HG03060 (cell line): Measurements from ENCODE around the gene ZNF557.
A peak's percentile ranks its signal among the peaks of the same experiment; 100 is the strongest.

ENCODE experiments used
- ATAC-seq: cut with Tn5 transposase; IDR thresholded peaks from one replicate; pipeline ENCODE4 v1.9.1; 2021; ENCODE audit warnings: low read depth, moderate number of reproducible peaks; ENCODE audit not compliant: unreplicated experiment

ZNF557 gene

GRCh38 chr19:7072541-7072940, 3.0 kb downstream of the ZNF557 start:
- no peak for ATAC-seq

- no peak for ATAC-seq
These were observed 5.3 kb downstream of the ZNF557 start for GRCh38 chr19:7074705-7075282.

- no peak for ATAC-seq
These were observed 6.6 kb downstream of the ZNF557 start for GRCh38 chr19:7076151-7076550.

- ATAC-seq: no peak
These were observed 8.5 kb downstream of the ZNF557 start for GRCh38 chr19:7078008-7078407.

DNA sequence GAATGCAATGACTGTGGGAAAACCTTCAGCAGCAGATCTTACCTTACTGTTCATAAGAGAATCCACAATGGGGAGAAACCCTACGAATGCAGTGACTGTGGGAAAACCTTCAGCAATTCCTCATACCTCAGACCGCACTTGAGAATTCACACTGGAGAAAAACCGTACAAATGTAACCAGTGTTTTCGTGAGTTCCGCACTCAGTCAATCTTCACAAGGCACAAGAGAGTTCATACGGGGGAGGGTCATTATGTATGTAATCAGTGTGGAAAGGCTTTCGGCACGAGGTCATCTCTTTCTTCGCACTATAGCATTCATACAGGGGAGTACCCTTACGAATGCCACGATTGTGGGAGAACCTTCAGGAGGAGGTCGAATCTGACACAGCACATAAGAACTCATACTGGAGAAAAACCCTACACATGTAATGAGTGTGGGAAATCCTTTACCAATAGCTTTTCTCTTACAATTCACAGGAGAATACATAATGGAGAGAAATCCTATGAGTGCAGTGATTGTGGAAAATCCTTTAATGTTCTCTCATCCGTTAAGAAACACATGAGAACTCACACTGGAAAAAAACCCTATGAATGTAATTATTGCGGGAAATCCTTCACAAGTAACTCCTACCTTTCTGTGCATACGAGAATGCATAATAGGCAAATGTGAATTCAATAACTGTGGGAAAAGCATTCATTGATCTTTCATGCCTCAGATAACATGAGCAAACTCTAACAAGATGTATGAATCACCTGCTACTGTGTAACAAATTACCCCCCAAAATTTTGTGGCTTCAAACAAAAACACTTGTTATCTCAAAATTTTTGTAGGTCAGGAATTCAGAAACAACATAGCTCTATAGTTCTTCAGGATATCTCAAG, 13.8 kb downstream of the ZNF557 start:
- ATAC-seq: no peak

DNA sequence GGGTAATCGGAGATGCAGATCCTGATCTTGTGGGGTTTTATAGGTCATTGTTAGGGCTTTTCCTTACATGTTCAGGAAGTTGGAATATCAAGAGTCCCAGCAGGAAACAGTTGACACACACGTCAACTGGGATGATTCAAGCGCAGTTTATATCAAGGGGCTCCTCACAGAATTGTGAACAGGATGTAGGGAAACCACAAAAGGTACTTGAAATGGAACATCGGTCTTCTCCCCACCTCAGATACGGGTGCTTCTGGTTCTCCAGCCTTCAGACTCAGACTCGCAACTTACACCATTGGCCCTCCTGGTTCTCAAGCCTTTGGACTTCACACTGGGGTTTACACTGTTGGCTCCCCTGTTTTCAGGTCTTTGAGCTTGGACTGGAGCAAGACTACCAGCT, 19.5 kb downstream of the ZNF557 start:
- no peak for ATAC-seq

DNA sequence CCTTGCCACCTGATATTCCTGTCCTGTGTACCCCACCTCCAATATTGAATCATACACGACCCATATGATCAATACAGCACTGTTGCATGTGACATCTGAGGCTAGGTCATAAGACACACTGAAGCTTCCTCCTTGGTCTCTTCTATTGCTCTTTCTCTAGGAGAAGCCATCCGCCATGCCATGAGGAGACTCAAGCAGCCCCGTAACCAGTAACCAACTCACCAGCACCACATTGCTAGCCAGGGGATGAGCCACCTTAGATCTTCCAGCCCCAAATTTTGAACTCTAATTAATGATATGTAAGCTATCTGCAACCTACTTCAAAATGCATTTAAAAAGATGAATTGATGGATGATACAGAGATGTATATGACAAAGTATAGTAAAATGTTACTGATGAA, 28.6 kb downstream of the ZNF557 start:
- ATAC-seq: no peak

- ATAC-seq: peak; percentile 69
These were observed 29.4 kb downstream of the ZNF557 start for GRCh38 chr19:7098701-7099596.

DNA sequence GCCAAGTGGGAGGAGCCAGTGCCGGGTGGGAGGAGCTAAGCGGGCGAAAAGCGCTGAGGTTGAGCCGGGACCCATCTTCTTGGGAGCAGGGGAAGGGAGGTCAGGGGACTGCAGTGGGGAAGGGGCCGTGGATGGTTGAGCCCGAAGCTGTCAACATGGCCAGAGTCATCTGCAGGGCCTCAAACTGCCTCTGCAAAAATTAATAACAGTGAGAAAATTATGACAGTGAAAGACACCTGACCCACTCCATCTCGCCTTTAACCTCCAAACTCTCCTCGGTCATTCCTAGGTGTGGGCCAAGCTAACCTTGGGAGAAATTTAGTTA, 30.1 kb downstream of the ZNF557 start:
- ATAC-seq: no peak

DNA sequence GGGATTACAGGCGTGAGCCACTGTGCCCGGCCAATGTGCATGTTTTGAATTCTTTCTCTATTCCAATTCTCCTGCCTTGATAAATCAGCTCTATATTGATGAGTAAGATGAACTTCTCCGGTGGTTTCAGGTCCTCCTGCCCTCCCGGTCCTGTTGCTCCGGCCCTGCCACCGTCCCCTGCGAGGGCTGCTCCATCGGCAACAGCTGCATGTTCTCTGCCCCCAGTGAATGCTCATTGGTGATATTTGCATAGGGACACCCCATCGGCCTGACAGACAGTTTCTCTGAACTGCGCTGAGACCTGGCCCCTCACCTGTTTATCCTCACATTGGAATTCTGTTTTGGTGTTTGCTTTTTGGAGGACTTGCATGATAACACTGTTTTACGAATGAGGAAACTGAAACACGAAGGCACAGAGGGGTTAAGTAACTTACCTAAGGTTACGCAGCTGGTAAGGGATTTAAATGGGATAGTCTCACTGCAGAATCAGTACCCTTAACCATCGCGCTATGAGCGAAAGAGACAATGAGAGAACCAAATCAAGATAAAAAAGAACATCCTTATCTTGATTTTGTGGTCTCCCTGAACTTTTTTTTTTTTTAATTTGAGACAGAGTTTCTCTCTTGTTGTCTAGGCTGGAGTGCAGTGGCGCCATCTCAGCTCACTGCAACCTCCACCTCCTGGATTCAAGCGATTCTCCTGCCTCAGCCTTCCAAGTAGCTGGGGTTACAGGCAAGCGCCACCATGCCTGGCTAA, 32.2 kb downstream of the ZNF557 start:
- no peak for ATAC-seq

DNA sequence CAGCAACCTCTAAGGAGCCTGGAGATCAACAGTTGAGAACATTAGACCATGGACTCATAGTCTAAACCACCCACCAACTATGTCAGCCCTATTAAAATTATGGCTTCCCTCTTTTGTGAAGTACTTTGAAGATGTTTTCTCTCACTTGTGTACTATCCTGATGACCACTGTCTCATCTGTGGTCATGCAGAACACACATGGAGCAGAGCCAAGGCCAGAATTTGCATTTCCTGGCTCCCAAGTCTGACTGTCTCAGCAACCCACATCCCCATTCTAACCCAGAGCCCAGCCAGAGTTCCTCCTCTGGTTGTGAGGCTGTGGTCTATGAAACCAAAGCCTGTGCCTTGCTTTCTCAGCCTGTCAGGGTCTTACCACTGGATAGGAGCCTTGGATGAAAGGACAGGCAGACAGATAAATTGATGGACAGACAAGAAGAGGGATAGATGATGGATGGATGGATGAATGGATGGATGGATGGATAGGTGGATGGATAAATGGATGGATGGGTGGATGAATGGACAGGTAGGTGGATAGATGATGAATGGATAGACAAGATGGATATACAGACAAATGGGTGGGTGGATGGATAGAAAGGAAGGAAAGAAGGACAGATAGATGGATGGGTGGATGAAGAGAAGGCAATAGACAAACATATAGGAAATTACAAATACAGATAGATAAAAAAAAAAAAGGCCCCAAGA, 35.4 kb downstream of the ZNF557 start:
- ATAC-seq: no peak

GRCh38 chr19:7106711-7107657, 37.5 kb downstream of the ZNF557 start:
- ATAC-seq: no peak

GRCh38 chr19:7109678-7110289, 40.3 kb downstream of the ZNF557 start:
- ATAC-seq: no peak

GRCh38 chr19:7112675-7113074, 43.2 kb downstream of the ZNF557 start:
- no peak for ATAC-seq

GRCh38 chr19:7113233-7113632, 43.7 kb downstream of the ZNF557 start:
- no peak for ATAC-seq

- no peak for ATAC-seq
These were observed 46.2 kb downstream of the ZNF557 start for GRCh38 chr19:7115721-7116120.

DNA sequence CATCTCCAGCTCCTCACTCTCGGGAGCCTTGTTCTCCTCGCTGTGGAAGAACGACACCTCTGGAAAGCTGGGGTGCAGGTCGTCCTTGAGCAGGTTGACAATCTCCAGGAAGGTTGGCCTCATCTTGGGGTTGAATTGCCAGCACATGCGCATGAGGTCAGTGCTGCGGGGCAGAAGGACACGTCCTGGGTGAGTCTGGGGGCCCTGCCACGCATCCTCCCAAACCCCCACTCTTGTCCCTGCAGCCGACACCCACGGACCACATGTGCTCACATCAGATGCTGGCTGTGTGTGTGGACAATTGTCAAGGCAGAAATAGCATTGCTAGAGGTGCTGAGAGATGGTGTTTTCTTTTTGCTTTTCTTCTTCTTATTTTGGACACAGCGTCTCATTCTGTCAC, 47.7 kb downstream of the ZNF557 start:
- no peak for ATAC-seq

GRCh38 chr19:7119582-7119981, 50.1 kb downstream of the ZNF557 start:
- ATAC-seq: no peak
